ENCODE results near the gene ENO1. TPM values are rescaled to one million over a fixed set of nuclear protein-coding genes. Genes with fewer than 3 reads are reported as not detected.

Gene ENO1
- total and polyA plus RNA-seq, 2 of the 4 experiments (the other 2 are of a cell fraction): 2,125 to 3,643 TPM

DNA sequence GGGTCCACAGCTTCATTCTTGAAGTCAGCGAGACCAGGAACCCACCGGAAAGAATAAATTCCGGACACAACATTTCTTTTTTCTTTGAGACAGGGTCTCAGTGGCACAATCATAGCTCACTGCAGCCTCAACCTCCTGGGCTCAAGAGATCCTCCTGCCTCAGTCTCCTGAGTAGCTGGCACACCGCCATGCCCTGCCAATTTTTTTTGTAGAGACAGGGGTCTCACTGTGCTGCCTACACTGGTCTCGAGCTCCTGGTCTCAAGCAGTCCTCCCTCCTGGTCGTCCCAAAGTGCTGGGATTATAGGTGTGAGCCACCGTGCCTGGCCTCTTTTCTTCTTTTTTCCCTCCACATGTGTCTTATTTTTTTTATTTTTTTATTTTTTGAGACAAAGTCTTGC is 20.6 kb upstream of the ENO1 start:
- Histone ChIP-seq H2BK15ac (ENCODE audit: low read depth, low read length) (no peak overlapping the region), H3K23ac (ENCODE audit: low read depth, low read length) (no peak overlapping the region), H3K9me1 (ENCODE audit: insufficient read depth, low read length) (peaks cover 18% of the 10 kb centered on the region), H3K9ac (ENCODE audit: low read depth, low read length) (no peak overlapping the region), H3K36me3 (ENCODE audit: control insufficient read depth, insufficient read depth, low read length) (no peaks in the 10 kb centered on the region), H2BK20ac (ENCODE audit: low read depth, low read length) (peak overlapping the region; percentile 33; the same call in 1 of the 2 replicates), H3K4ac (ENCODE audit: low read depth, low read length) (0 out of 2 replicates have a peak overlapping the region, but pooled peaks have one; percentile 35), H4K91ac (ENCODE audit: insufficient read depth, low read depth, low read length) (no peak overlapping the region), H2BK5ac (ENCODE audit: low read depth, low read length, poor library complexity, severe bottlenecking) (no peak overlapping the region), H2AK9ac (replicated peaks; ENCODE audit: low read depth, low read length, poor library complexity) (no peak overlapping the region), H3K4me1 (ENCODE audit: control insufficient read depth, insufficient read depth, low read length) (peaks cover 8% of the 10 kb centered on the region), H3K27ac (ENCODE audit: insufficient read depth, low read length) (no peak overlapping the region), H3K27me3 (ENCODE audit: control insufficient read depth, insufficient read depth, low read length) (no peaks in the 10 kb centered on the region), H3K14ac (replicated peaks; ENCODE audit: low read depth, low read length) (0 out of 2 replicates have a peak overlapping the region, but pooled peaks have one; percentile 50), H2AK5ac (ENCODE audit: low read depth, low read length) (peak overlapping the region; percentile 49; the same call in 1 of the 2 replicates), H4K8ac (ENCODE audit: low read depth in 2 of 2, low read length in 2 of 2) (no peak overlapping the region), H4K20me1 (ENCODE audit: insufficient read depth, low read length) (no peaks in the 10 kb centered on the region), H3K56ac (ENCODE audit: extremely low read depth, insufficient read depth, low read length) (no peak overlapping the region), H4K5ac (ENCODE audit: low read depth, low read length) (no peak overlapping the region), H3K9me3 (ENCODE audit: control insufficient read depth, insufficient read depth, low read length) (no peaks in the 10 kb centered on the region), H3K79me1 (ENCODE audit: low read depth in 1 of 2, low read length in 2 of 2) (peaks cover 0 to 5% of the 10 kb centered on the region in 2 experiments; a peak in 1 of 4 replicates), H3K18ac (ENCODE audit: low read depth, low read length) (no peak overlapping the region), H3K4me3 (ENCODE audit: insufficient read depth, low read depth, low read length) (no peak overlapping the region), H2AFZ (replicated peaks; ENCODE audit: low read length, poor library complexity) (no peak overlapping the region), H2BK120ac (ENCODE audit: low read depth, low read length) (0 out of 2 replicates have a peak overlapping the region, but pooled peaks have one; percentile 54), H3K4me2 (ENCODE audit: low read depth, low read length) (no peak overlapping the region)
- no TSS peak for BruUV-seq (replicated peaks)
- WGBS, 2 experiments (ENCODE audit: extremely low coverage in 2 of 2, insufficient read length in 1 of 2): 89% methylated on average over 3 of the region's 7 CpGs; no CpG with 5 or more reads in 1 of the 2 experiments
- in situ Hi-C loops (cut with MboI; ENCODE audit: low sequenced_read_pairs): no loop called here
- ChIA-PET CTCF (no interaction called here), POLR2A (ENCODE audit: unreplicated experiment) (interaction anchor here (1.6 kb wide), 1 partner anchor 21 kb away, joined by 4 read pairs; the partner anchor contains the start of gene ENO1)
- no peak for DNase-seq
- intact Hi-C loops (cut with micrococcal nuclease): no loop called here
- no peak for ATAC-seq (ENCODE audit: low read depth)
- dilution Hi-C loops (cut with HindIII; ENCODE audit: low sequenced_read_pairs, unreplicated experiment): no loop called here
- TF ChIP-seq MAZ (IDR thresholded peaks at IDR 0.05; ENCODE audit: borderline replicate concordance, low read depth, low read length) (no peak), POLR2A (IDR thresholded peaks at IDR 0.05; ENCODE audit: low read depth, low read length) (no peak), BHLHE40 (IDR thresholded peaks at IDR 0.05; ENCODE audit: low read depth, low read length) (no peak), CHD1 (IDR thresholded peaks at IDR 0.05; ENCODE audit: low read depth, low read length) (no peak), SMC3 (IDR thresholded peaks at IDR 0.05; ENCODE audit: low read depth, low read length) (no peak), ELK1 (IDR thresholded peaks at IDR 0.05; ENCODE audit: borderline replicate concordance, low read depth, low read length) (no peak), NFE2L2 (IDR thresholded peaks at IDR 0.05; ENCODE audit: low read depth, low read length) (no peak), MXI1 (IDR thresholded peaks at IDR 0.05; ENCODE audit: borderline replicate concordance, low read depth, low read length) (no peak), USF2 (IDR thresholded peaks at IDR 0.05; ENCODE audit: low read depth, low read length) (no peak), CTCF (conservative IDR thresholded peaks at IDR 0.05; ENCODE audit: low read depth, low read length) (no peak), MAFK (IDR thresholded peaks at IDR 0.05; ENCODE audit: low read depth, low read length) (no peak), CEBPB (IDR thresholded peaks at IDR 0.05; ENCODE audit: low read depth, low read length) (no peak), RFX5 (IDR thresholded peaks at IDR 0.05; ENCODE audit: low read depth, low read length) (no peak), FOS (IDR thresholded peaks at IDR 0.05; ENCODE audit: low read depth, low read length) (no peak)
